Fibroblast of lung (primary cell): ENCODE measurements around the gene CYP24A1. TPM values are rescaled to one million over a fixed set of nuclear protein-coding genes. Genes with fewer than 3 reads are reported as not detected.

Source experiments
- DNase-seq, 2 donors: peaks; one replicate each; pipeline versions ENCODE4 v3.0.0 to v3.0.0-alpha.2; 2010; ENCODE audit warnings: low read depth in 2 of 2
- H2AFZ ChIP-seq: 2 replicates; pipeline ENCODE4 v1.5.1; 2012; ENCODE audit warnings: low read length, control low read depth, inconsistent platforms
- H3K27ac ChIP-seq: 2 replicates; pipeline ENCODE4 v1.5.1; 2011; ENCODE audit warnings: low read length, control low read depth; ENCODE audit not compliant: insufficient read depth
- H3K27me3 ChIP-seq: 2 replicates; pipeline ENCODE4 v1.5.1; 2011; ENCODE audit warnings: mild to moderate bottlenecking, low read length; ENCODE audit not compliant: control insufficient read depth, insufficient read depth
- H3K36me3 ChIP-seq: 2 replicates; pipeline ENCODE4 v1.5.1; 2011; ENCODE audit warnings: low read length; ENCODE audit not compliant: control insufficient read depth, insufficient read depth
- H3K4me1 ChIP-seq: 2 replicates; pipeline ENCODE4 v1.5.1; 2011; ENCODE audit warnings: low read length; ENCODE audit not compliant: control insufficient read depth, insufficient read depth; ENCODE audit errors: extremely low read depth
- H3K4me2 ChIP-seq: 2 replicates; pipeline ENCODE4 v1.5.1; 2011; ENCODE audit warnings: low read length, control low read depth; ENCODE audit not compliant: insufficient read depth; ENCODE audit errors: extremely low read depth
- H3K4me3 ChIP-seq, 4 experiments: fragments of 200-600 bp in 1 of 4; sonication (generic) in 1 of 4; replicated peaks in 1 of 4; 2 replicates each; pipeline ENCODE4 v1.5.1; 2011 to 2016; ENCODE audit warnings: low read length in 4 of 4, low read depth in 3 of 4, mild to moderate bottlenecking in 3 of 4, control low read depth in 2 of 4, inconsistent platforms in 1 of 4, mixed read lengths in 1 of 4; ENCODE audit not compliant: insufficient read depth in 1 of 4; ENCODE audit errors: control extremely low read depth in 1 of 4
- H3K79me2 ChIP-seq: 2 replicates; pipeline ENCODE4 v1.5.1; 2012; ENCODE audit warnings: mild to moderate bottlenecking, low read length, inconsistent platforms; ENCODE audit not compliant: control insufficient read depth, insufficient read depth
- H3K9ac ChIP-seq: 2 replicates; pipeline ENCODE4 v1.5.1; 2011; ENCODE audit warnings: mild to moderate bottlenecking, low read length, control low read depth; ENCODE audit not compliant: insufficient read depth
- H3K9me3 ChIP-seq: 2 replicates; pipeline ENCODE4 v1.5.1; 2012; ENCODE audit warnings: low read depth, low read length; ENCODE audit not compliant: control insufficient read depth, insufficient read depth
- H4K20me1 ChIP-seq: 2 replicates; pipeline ENCODE4 v1.5.1; 2011; ENCODE audit warnings: low read length; ENCODE audit not compliant: control insufficient read depth, insufficient read depth; ENCODE audit errors: extremely low read depth
- EZH2 ChIP-seq: IDR thresholded peaks from 2 replicates; pipeline ENCODE4 v1.5.1; 2012; ENCODE audit warnings: low read length, control low read depth, mild to moderate bottlenecking; ENCODE audit errors: missing control alignments
- polyA plus RNA-seq, 2 donors: library from polyadenylated mRNA; depleted of rRNA in 1 of 2; stranded (reverse) in 1 of 2; unstranded in 1 of 2; fragments of >200 nt; gene quantifications; 2 replicates each; pipeline ENCODE4 v1.2.1, GENCODE V29; 2011 to 2012; ENCODE audit warnings: missing spikeins in 1 of 2
- total RNA-seq: library from RNA; depleted of rRNA; stranded (reverse); fragments of >200 nt; gene quantifications from 2 replicates; pipeline ENCODE4 v1.2.1, GENCODE V29; 2014
- TF ChIP-seq, protein P1 (sequence below), 2 donors: IDR thresholded peaks in 1 of 2; conservative IDR thresholded peaks in 1 of 2; 1 replicate in 1 of 2; 2 replicates in 1 of 2; pipeline ENCODE4 v1.5.1; 2011 to 2012; ENCODE audit warnings: low read length in 2 of 2, control low read depth in 1 of 2, inconsistent platforms in 1 of 2, low read depth in 1 of 2, mild to moderate bottlenecking in 1 of 2

CYP24A1 gene
- total and polyA plus RNA-seq, 2 donors (not counting 1 experiment from before 2014, with no cell fraction given), result not detected

DNA sequence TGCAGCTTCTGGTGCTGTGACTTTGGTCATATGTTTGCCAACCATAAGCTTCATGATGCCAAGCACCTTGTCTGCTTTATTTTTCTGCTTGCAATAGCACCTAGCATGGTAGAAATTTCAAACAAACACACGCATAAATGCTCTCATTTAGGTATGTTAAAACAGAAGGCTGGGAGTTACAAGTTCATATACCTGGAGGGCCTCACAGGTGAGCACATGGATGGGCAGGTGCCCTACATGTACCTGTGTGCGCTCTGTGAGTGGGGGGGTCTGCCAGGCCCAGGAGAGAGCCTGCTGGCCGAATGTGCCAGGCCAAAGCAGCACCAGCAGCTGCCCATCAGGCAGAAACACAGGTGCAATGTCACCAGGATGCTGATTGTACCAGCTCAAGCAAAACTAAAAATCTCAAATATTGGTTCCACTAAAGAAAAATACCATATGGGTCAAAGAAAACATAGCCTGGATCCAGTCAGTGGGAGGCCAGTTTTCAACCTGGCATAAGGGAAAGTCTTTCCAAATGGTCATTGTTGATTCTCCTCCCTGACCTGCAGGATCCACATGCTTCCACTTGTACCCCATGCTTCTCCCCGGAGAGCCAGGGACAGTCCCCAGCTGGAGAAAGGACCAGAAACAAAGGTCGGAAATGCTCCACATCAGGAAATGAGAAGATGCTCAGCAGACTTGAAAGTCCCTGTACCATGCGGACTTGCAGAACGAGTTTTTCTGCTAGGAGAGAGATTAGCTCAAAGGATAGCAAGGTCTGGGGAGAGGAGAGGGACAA is 26.9 kb upstream of the CYP24A1 start:
- H4K20me1 ChIP-seq, result no peaks in the 10 kb centered on the region
- no peaks in the 10 kb centered on the region for H3K9me3 ChIP-seq
- H2AFZ ChIP-seq, result no peak overlapping the region
- no peak overlapping the region for H3K9ac ChIP-seq
- H3K36me3 ChIP-seq, result no peaks in the 10 kb centered on the region
- TF ChIP-seq, protein P1, sequence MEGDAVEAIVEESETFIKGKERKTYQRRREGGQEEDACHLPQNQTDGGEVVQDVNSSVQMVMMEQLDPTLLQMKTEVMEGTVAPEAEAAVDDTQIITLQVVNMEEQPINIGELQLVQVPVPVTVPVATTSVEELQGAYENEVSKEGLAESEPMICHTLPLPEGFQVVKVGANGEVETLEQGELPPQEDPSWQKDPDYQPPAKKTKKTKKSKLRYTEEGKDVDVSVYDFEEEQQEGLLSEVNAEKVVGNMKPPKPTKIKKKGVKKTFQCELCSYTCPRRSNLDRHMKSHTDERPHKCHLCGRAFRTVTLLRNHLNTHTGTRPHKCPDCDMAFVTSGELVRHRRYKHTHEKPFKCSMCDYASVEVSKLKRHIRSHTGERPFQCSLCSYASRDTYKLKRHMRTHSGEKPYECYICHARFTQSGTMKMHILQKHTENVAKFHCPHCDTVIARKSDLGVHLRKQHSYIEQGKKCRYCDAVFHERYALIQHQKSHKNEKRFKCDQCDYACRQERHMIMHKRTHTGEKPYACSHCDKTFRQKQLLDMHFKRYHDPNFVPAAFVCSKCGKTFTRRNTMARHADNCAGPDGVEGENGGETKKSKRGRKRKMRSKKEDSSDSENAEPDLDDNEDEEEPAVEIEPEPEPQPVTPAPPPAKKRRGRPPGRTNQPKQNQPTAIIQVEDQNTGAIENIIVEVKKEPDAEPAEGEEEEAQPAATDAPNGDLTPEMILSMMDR (conservative IDR thresholded peaks at IDR 0.05 in 1 of 2, IDR thresholded peaks at IDR 0.05 in 1 of 2; ENCODE audit: low read depth in 1 of 2, low read length in 2 of 2), result no peak
- no peak for TF ChIP-seq EZH2
- no peaks in the 10 kb centered on the region for H3K27me3 ChIP-seq
- no peak overlapping the region for H3K4me3 ChIP-seq
- no peaks in the 10 kb centered on the region for H3K79me2 ChIP-seq
- H3K27ac ChIP-seq, result no peak overlapping the region
- H3K4me1 ChIP-seq, result no peaks in the 10 kb centered on the region
- H3K4me2 ChIP-seq, result no peak overlapping the region
- DNase-seq, result no peak

DNA sequence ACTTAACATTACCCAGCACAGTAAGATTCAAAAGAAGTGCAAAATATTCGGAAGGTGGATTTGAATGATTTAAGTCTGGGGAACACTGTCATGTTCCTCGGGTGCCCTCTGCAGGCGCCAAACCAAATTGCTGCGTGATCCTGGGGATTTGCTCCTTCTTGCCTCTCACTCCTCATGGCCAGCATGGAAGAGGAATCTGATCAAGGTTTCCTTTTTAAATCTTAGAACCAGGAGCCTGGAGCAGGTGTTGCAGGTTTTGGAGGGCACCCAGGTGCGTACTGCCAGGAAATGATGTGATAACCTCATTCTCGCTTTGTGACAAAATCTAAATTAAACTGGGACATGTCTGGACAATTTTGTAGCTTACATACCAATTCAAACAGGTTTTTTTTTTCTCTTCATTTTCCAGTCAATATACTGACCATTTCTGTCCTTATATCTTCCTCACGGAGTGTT is 26.0 kb upstream of the CYP24A1 start:
- no peaks in the 10 kb centered on the region for H3K79me2 ChIP-seq
- no peaks in the 10 kb centered on the region for H3K4me1 ChIP-seq
- H3K27me3 ChIP-seq, result no peaks in the 10 kb centered on the region
- H3K4me2 ChIP-seq, result no peak overlapping the region
- peak; percentile 56 to 80 for DNase-seq
- H2AFZ ChIP-seq, result no peak overlapping the region
- H4K20me1 ChIP-seq, result no peaks in the 10 kb centered on the region
- H3K4me3 ChIP-seq, result no peak overlapping the region
- H3K9me3 ChIP-seq, result no peaks in the 10 kb centered on the region
- H3K27ac ChIP-seq, result no peak overlapping the region
- no peak overlapping the region for H3K9ac ChIP-seq
- TF ChIP-seq, protein P1 (conservative IDR thresholded peaks at IDR 0.05 in 1 of 2, IDR thresholded peaks at IDR 0.05 in 1 of 2; ENCODE audit: low read depth in 1 of 2, low read length in 2 of 2), result peak; percentile 92 to 94
- TF ChIP-seq EZH2, result no peak
- no peaks in the 10 kb centered on the region for H3K36me3 ChIP-seq

DNA sequence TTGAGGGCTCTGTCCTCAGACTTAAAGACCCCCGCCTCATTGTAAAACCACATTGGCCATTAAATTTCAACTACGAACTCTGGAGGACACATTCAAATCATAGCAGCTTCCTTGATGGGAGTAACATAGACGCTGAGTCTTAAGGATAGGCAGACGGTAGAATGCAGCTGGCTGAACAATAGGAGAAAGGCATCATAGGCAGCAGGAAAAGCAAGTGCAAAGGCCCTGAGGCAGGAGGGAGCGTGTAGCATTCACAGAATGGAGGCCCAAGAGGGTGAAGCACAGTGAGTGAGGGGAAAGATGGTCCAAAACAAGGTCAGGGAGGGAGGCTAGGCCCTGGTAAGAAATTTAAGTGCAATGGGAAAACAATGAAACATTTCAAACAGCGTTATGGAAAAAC is 25.5 kb upstream of the CYP24A1 start:
- Histone ChIP-seq H3K4me2 (no peak overlapping the region), H3K4me3 (no peak overlapping the region), H3K9ac (no peak overlapping the region), H2AFZ (no peak overlapping the region), H3K9me3 (no peaks in the 10 kb centered on the region), H3K27me3 (no peaks in the 10 kb centered on the region), H3K27ac (no peak overlapping the region), H3K4me1 (no peaks in the 10 kb centered on the region), H4K20me1 (no peaks in the 10 kb centered on the region), H3K79me2 (no peaks in the 10 kb centered on the region), H3K36me3 (no peaks in the 10 kb centered on the region)
- TF ChIP-seq, protein P1 (conservative IDR thresholded peaks at IDR 0.05 in 1 of 2, IDR thresholded peaks at IDR 0.05 in 1 of 2; ENCODE audit: low read depth in 1 of 2, low read length in 2 of 2), result no peak
- TF ChIP-seq EZH2, result no peak
- DNase-seq, result no peak
